Epithelial cell of esophagus (primary cell): ENCODE data around the gene MBD4.

ENCODE experiments used
- DNase-seq: peaks from one replicate; pipeline ENCODE4 v3.0.0; 2010; ENCODE audit warnings: low read depth
- H3K4me3 ChIP-seq: 2 replicates; pipeline ENCODE4 v1.5.1; 2011; ENCODE audit warnings: mild to moderate bottlenecking, low read length, control low read depth
- TF ChIP-seq, protein P1 (sequence below): IDR thresholded peaks from 2 replicates; pipeline ENCODE4 v1.5.1; 2011; ENCODE audit warnings: low read depth, mild to moderate bottlenecking, low read length, control low read depth, inconsistent platforms; ENCODE audit not compliant: insufficient read depth; ENCODE audit errors: missing control alignments

Gene MBD4

GRCh38 chr3:129440618-129441190 is 956 bp upstream of the MBD4 start:
- TF ChIP-seq, protein P1, sequence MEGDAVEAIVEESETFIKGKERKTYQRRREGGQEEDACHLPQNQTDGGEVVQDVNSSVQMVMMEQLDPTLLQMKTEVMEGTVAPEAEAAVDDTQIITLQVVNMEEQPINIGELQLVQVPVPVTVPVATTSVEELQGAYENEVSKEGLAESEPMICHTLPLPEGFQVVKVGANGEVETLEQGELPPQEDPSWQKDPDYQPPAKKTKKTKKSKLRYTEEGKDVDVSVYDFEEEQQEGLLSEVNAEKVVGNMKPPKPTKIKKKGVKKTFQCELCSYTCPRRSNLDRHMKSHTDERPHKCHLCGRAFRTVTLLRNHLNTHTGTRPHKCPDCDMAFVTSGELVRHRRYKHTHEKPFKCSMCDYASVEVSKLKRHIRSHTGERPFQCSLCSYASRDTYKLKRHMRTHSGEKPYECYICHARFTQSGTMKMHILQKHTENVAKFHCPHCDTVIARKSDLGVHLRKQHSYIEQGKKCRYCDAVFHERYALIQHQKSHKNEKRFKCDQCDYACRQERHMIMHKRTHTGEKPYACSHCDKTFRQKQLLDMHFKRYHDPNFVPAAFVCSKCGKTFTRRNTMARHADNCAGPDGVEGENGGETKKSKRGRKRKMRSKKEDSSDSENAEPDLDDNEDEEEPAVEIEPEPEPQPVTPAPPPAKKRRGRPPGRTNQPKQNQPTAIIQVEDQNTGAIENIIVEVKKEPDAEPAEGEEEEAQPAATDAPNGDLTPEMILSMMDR, result no peak
- peak overlapping the region; percentile 92 for H3K4me3 ChIP-seq
- DNase-seq, result no peak

GRCh38 chr3:129439226-129439816 is 427 bp downstream of the MBD4 start:
- TF ChIP-seq, protein P1, result no peak
- peak; percentile 44 for DNase-seq
- H3K4me3 ChIP-seq, result peak overlapping the region; percentile 92

GRCh38 chr3:129435367-129435766 is 4.4 kb downstream of the MBD4 start:
- no peak for DNase-seq
- no peak overlapping the region for H3K4me3 ChIP-seq
- TF ChIP-seq, protein P1, result no peak

DNA sequence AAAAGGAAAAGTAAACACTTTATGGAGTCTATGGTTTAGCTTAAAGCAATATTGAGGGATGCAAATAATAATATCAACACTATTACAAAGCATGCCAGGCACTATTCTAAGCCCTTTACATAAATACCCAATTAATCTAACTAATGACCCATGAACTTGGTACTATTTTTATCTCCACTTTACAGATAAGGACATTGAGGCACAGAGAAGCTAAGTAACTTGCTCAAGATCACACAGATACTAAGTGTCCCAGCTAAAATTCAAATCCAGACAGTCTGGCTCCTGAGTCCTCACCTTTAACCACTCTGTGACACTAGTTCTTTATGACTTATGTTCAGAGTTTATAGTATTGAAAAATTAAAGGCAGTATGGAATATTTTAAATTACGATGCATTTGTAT is 5.6 kb downstream of the MBD4 start:
- TF ChIP-seq, protein P1, result no peak
- H3K4me3 ChIP-seq, result no peak overlapping the region
- DNase-seq, result no peak

DNA sequence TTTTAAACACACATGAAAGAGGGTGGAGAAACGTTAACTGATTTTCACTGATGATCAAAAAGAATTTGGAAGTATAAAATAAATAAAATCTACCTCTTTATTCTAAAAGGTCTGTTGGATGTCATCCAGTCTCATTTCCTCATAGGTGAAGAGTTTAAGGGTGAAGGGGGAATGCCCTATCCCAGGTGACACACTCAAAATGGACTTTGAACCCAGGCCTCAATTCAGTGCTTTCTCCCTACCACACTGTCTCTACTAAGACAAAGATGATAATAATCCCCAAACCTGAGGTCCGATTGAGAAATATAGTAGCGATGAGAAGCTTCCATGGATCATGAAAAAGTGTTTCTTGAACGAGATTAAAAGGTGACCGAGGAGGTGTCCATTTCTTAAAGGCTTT is 6.2 kb downstream of the MBD4 start:
- TF ChIP-seq, protein P1, result no peak
- no peak overlapping the region for H3K4me3 ChIP-seq
- DNase-seq, result no peak

GRCh38 chr3:129432671-129433070 is 7.1 kb downstream of the MBD4 start:
- H3K4me3 ChIP-seq, result no peak overlapping the region
- TF ChIP-seq, protein P1, result no peak
- no peak for DNase-seq

- DNase-seq, result no peak
- H3K4me3 ChIP-seq, result no peak overlapping the region
- TF ChIP-seq, protein P1, result no peak
These were observed 7.7 kb downstream of the MBD4 start for GRCh38 chr3:129432036-129432435.
